PC-9 (cell line): ENCODE results near the gene PIK3C2A. TPM values are rescaled to one million over a fixed set of nuclear protein-coding genes. Genes with fewer than 3 reads are reported as not detected.

Experiments used
- BruUV-seq: library from RNA; stranded (reverse); fragments of 400-500 nt; replicated peaks from 2 replicates; lab custom pipeline; 2021; lab: Mats Ljungman, UMichigan
- CTCF ChIA-PET: fragments of 300-600 bp; sonication (Branson Sonifier 250); formaldehyde crosslinking; loops from one replicate; lab custom pipeline; 2022; ENCODE audit warnings: antibody characterized with exemption; lab: Charles Lee
- POLR2A ChIA-PET: fragments of 300-600 bp; sonication (Branson Sonifier 250); formaldehyde crosslinking; loops from one replicate; lab custom pipeline; 2022; ENCODE audit warnings: antibody characterized with exemption; ENCODE audit not compliant: unreplicated experiment; lab: Charles Lee
- DNase-seq, 2 experiments: peaks; one replicate each; pipeline versions ENCODE4 v3.0.0 to v3.0.0-alpha.2; 2015 to 2022; ENCODE audit warnings: mixed read lengths in 1 of 2
- H2AFZ ChIP-seq: fragments of 200-600 bp; sonication (generic); 2 replicates; pipeline ENCODE4 v1.8.1; 2017; ENCODE audit warnings: antibody characterized with exemption
- H3F3A ChIP-seq: fragments of 200-600 bp; sonication (generic); 2 replicates; pipeline ENCODE4 v1.8.1; 2017; ENCODE audit warnings: antibody characterized with exemption, mild to moderate bottlenecking, low read depth; ENCODE audit not compliant: insufficient read depth
- H3K27ac ChIP-seq: fragments of 200-600 bp; sonication (generic); 2 replicates; pipeline ENCODE4 v1.6.1; 2016; ENCODE audit warnings: mixed run types
- H3K27me3 ChIP-seq: fragments of 200-600 bp; sonication (generic); 2 replicates; pipeline ENCODE4 v1.6.1; 2016; ENCODE audit warnings: low read depth, mixed run types; ENCODE audit not compliant: insufficient read depth
- H3K36me3 ChIP-seq: fragments of 200-600 bp; sonication (generic); 2 replicates; pipeline ENCODE4 v1.6.1; 2016; ENCODE audit warnings: low read depth, mixed run types
- H3K4me1 ChIP-seq: fragments of 200-600 bp; sonication (generic); replicated peaks from 2 replicates; pipeline ENCODE4 v1.6.1; 2016; ENCODE audit warnings: mixed run types; ENCODE audit not compliant: insufficient read depth
- H3K4me2 ChIP-seq: fragments of 200-600 bp; sonication (generic); 2 replicates; pipeline ENCODE4 v1.6.1; 2017; ENCODE audit warnings: mixed run types
- H3K4me3 ChIP-seq: fragments of 200-600 bp; sonication (generic); 2 replicates; pipeline ENCODE4 v1.6.1; 2016; ENCODE audit warnings: mixed run types
- H3K79me2 ChIP-seq: fragments of 200-600 bp; sonication (generic); 2 replicates; pipeline ENCODE4 v1.6.1; 2017; ENCODE audit warnings: low read depth, mixed run types
- H3K9me2 ChIP-seq: fragments of 200-600 bp; sonication (generic); 2 replicates; pipeline ENCODE4 v1.8.1; 2017; ENCODE audit warnings: mild to moderate bottlenecking; ENCODE audit not compliant: insufficient read depth
- H3K9me3 ChIP-seq: fragments of 200-600 bp; sonication (generic); 2 replicates; pipeline ENCODE4 v1.8.1; 2016; ENCODE audit warnings: low read depth; ENCODE audit not compliant: insufficient read depth
- H4K20me1 ChIP-seq: fragments of 200-600 bp; sonication (generic); 2 replicates; pipeline ENCODE4 v1.8.1; 2017; ENCODE audit not compliant: insufficient read depth
- CTCF ChIP-seq: fragments of 200-600 bp; sonication (generic); conservative IDR thresholded peaks from 2 replicates; pipeline ENCODE4 v1.6.1; 2017; ENCODE audit warnings: mixed run types, antibody characterized with exemption, mild to moderate bottlenecking, moderate library complexity
- EZH2 ChIP-seq: fragments of 200-600 bp; sonication (generic); IDR thresholded peaks from 2 replicates; pipeline ENCODE4 v1.8.0; 2017; ENCODE audit warnings: antibody characterized with exemption, low read depth
- intact Hi-C: fragments of 100-400 bp; cut with micrococcal nuclease; formaldehyde crosslinking; loops from one replicate; pipeline ENCODE4 v1.10.0; 2022; ENCODE audit not compliant: unreplicated experiment
- total RNA-seq: library from RNA; stranded (reverse); gene quantifications from 2 replicates; pipeline ENCODE4 v1.2.3, GENCODE V29; 2021

Gene PIK3C2A
- total RNA-seq, 1 experiment from 2014 or later: 70.7 TPM

GRCh38 chr11:17256512-17256911, 48.7 kb upstream of the PIK3C2A start:
- H3K27ac ChIP-seq: peak overlapping the region; percentile 79

GRCh38 chr11:17252704-17253103, 44.9 kb upstream of the PIK3C2A start:
- TF ChIP-seq EZH2 (no peak), CTCF (no peak)
- CTCF ChIA-PET: no interaction called here
- Histone ChIP-seq H2AFZ (no peak overlapping the region), H3K4me3 (no peak overlapping the region), H3K27ac (no peak overlapping the region), H3K9me3 (no peaks in the 10 kb centered on the region), H3K36me3 (no peaks in the 10 kb centered on the region), H3K27me3 (no peaks in the 10 kb centered on the region), H3K79me2 (no peaks in the 10 kb centered on the region), H3K9me2 (no peaks in the 10 kb centered on the region), H4K20me1 (no peaks in the 10 kb centered on the region), H3F3A (peaks cover 5% of the 10 kb centered on the region; the same call in 1 of the 2 replicates), H3K4me1 (peaks cover 13% of the 10 kb centered on the region), H3K4me2 (no peak overlapping the region)
- BruUV-seq: no TSS peak
- POLR2A ChIA-PET: no interaction called here
- DNase-seq: no peak
- intact Hi-C loops: no loop called here

More at GRCh38 chr11:17256512-17256911, 48.7 kb upstream of the PIK3C2A start:
- H3K4me2 ChIP-seq: peak overlapping the region; percentile 33
- H3K36me3 ChIP-seq: no peaks in the 10 kb centered on the region
- peaks cover 15% of the 10 kb centered on the region for H3K4me1 ChIP-seq
- CTCF ChIA-PET: no interaction called here
- H4K20me1 ChIP-seq: no peaks in the 10 kb centered on the region
- H3F3A ChIP-seq: peaks cover 5% of the 10 kb centered on the region; the same call in 1 of the 2 replicates
- peak in 1 of 2 experiments; percentile 77 for DNase-seq
- TF ChIP-seq EZH2: no peak
- TF ChIP-seq CTCF: no peak
- no peaks in the 10 kb centered on the region for H3K9me3 ChIP-seq
- H2AFZ ChIP-seq: no peak overlapping the region; the same call in 1 of the 2 replicates
- H3K79me2 ChIP-seq: no peaks in the 10 kb centered on the region
- BruUV-seq: no TSS peak
- POLR2A ChIA-PET: interaction anchor here (0.6 kb wide), 1 partner anchor 25 kb away, joined by 16 read pairs; no protein-coding TSS in a partner anchor
- no peak overlapping the region for H3K4me3 ChIP-seq
- intact Hi-C loops: no loop called here
- no peaks in the 10 kb centered on the region for H3K9me2 ChIP-seq
- H3K27me3 ChIP-seq: no peaks in the 10 kb centered on the region

- Histone ChIP-seq H2AFZ (no peak overlapping the region), H3K36me3 (no peaks in the 10 kb centered on the region), H3K27ac (no peak overlapping the region), H3K4me1 (no peaks in the 10 kb centered on the region), H3K4me3 (no peak overlapping the region), H3K9me3 (no peaks in the 10 kb centered on the region), H4K20me1 (no peaks in the 10 kb centered on the region), H3K9me2 (no peaks in the 10 kb centered on the region), H3K27me3 (no peaks in the 10 kb centered on the region), H3K4me2 (no peak overlapping the region), H3K79me2 (no peaks in the 10 kb centered on the region), H3F3A (peaks cover under 1% of the 10 kb centered on the region; the same call in 1 of the 2 replicates)
- ChIA-PET POLR2A (no interaction called here), CTCF (no interaction called here)
- no peak for DNase-seq
- TF ChIP-seq EZH2 (no peak), CTCF (no peak)
- intact Hi-C loops: no loop called here
- BruUV-seq: no TSS peak
These were observed 43.0 kb upstream of the PIK3C2A start for GRCh38 chr11:17250561-17251350.
